ENCODE measurements around the gene KRT82.

GRCh38 chr12:52435659-52435999 lies 29.5 kb upstream of the KRT82 start:
- no peak for TF ChIP-seq POLR2AphosphoS5 (IDR thresholded peaks at IDR 0.05; ENCODE audit: low read depth, low read length)
- no peak for TF ChIP-seq EP300 (IDR thresholded peaks at IDR 0.05; ENCODE audit: borderline replicate concordance in 1 of 2, low read depth in 1 of 2, low read length in 1 of 2)
- no peak for TF ChIP-seq REST (IDR thresholded peaks at IDR 0.05; ENCODE audit: low read depth, low read length)
- no peak for TF ChIP-seq TAF1 (IDR thresholded peaks at IDR 0.05; ENCODE audit: borderline replicate concordance, low read depth, low read length)
- TF ChIP-seq RCOR1 (IDR thresholded peaks at IDR 0.05; ENCODE audit: low read length) = no peak
- no peak for TF ChIP-seq CTCF (IDR thresholded peaks at IDR 0.05)
- TF ChIP-seq USF1 (IDR thresholded peaks at IDR 0.05; ENCODE audit: borderline replicate concordance, low read depth) = no peak
- TF ChIP-seq RFX5 (IDR thresholded peaks at IDR 0.05; ENCODE audit: low read length) = no peak
- TF ChIP-seq MAX (IDR thresholded peaks at IDR 0.05; ENCODE audit: low read depth) = no peak
- no peak for TF ChIP-seq CHD2 (IDR thresholded peaks at IDR 0.05; ENCODE audit: low read length, partially characterized antibody)
- TF ChIP-seq FOXM1 (IDR thresholded peaks at IDR 0.05; ENCODE audit: low read depth) = no peak
- no peak for TF ChIP-seq IRF3 (IDR thresholded peaks at IDR 0.05; ENCODE audit: low read depth, low read length)

All from SK-N-SH (cell line).